Measurements from ENCODE around the gene CNTRL. TPM values are rescaled to one million over a fixed set of nuclear protein-coding genes. Genes with fewer than 3 reads are reported as not detected.

The CNTRL gene
- total and polyA plus RNA-seq, 7 donors: 2.5 to 14.6 (median 11.9) TPM

DNA sequence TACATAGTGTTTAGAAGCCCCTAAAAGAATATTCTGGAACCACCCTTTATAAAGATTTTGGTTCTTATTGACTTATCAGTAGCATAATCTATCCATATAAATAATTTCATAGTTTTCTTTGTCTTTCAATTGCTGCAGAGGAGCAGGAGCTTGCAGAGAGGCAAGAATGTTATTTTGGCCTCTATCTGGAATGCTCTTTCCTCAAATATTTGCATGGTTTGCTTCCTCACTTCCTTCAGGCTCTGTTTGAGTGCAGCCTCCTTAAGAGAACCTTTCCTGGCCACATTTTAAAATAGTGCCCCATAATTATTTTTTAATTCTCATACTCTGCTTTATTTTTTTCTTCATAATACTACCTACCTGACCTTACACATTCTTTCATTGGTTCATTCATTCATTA is 26.1 kb upstream of the CNTRL start:
- H3K4me3 ChIP-seq: no peak overlapping the region
- intact Hi-C loops (cut with DNase I): no loop called here
- DNase-seq: no peak

DNA sequence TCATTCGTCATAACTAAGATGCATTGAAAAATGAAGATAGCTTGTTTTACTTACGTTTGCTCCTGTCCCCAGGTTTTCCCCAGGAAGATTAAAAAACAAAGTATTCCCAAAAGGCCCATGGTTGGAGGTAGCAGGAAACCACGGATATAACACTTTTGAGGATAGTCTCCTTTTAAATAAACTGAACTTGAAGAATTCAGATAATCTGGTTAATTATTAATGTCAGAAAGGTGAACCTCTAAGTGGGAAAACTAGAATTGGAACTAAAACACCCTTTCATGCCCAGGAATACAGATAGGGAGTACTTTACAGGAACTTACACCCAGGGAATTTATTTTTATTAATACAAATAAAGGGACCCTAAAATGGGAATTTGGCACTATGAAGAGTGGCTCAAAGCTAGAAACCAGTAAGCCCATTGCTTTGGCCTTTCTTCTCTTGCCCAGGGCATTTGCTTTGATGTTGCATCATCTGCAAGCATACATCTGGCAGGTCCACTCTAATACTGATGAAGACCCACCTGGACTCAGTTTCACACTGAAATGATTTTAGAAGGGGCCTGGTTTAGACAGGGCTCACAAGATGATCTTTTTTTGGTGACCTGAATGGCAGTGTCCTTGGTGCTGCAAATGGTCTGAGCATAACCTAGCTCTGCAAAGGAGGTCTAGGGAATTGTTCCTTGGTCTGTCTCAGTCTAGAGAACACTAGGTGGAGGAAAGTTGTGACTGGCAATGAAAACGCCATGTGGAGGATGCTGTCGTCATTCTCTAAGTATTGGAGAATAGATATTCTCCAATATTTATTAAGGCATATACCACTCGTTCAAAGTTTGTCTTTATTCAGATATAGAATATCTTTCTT is 24.4 kb upstream of the CNTRL start, which contains the start of gene C5:
TSS of gene C5 (minus strand) at position 148 of the 861 bp plus-strand sequence. CDS start at position 119, 29 bp downstream.
- no peaks in the 10 kb centered on the region for H3K4me1 ChIP-seq
- whole genome bisulfite sequencing, 2 donors: 64 to 81% methylated on average over 6 of the region's 6 CpGs
- H3K27me3 ChIP-seq: no peaks in the 10 kb centered on the region
- intact Hi-C loops (cut with DNase I): no loop called here
- H3K9me3 ChIP-seq: no peaks in the 10 kb centered on the region
- TF ChIP-seq POLR2AphosphoS5 (IDR thresholded peaks at IDR 0.05) (no peak), CTCF (IDR thresholded peaks at IDR 0.05) (no peak), POLR2A (IDR thresholded peaks at IDR 0.05) (no peak), EP300 (IDR thresholded peaks at IDR 0.05) (no peak)
- H3K4me3 ChIP-seq: no peak within 1 kb of the TSS
- H3K27ac ChIP-seq: no peak within 1 kb of the TSS
- no peak for DNase-seq
- H3K36me3 ChIP-seq: no peaks in the 10 kb centered on the region

More for the DNA sequence above, 26.1 kb upstream of the CNTRL start:
- H3K36me3 ChIP-seq: no peaks in the 10 kb centered on the region
- H3K9me3 ChIP-seq: no peaks in the 10 kb centered on the region
- no peak overlapping the region for H3K27ac ChIP-seq
- TF ChIP-seq CTCF (IDR thresholded peaks at IDR 0.05): no peak
- TF ChIP-seq POLR2AphosphoS5 (IDR thresholded peaks at IDR 0.05): no peak
- no peak for TF ChIP-seq EP300 (IDR thresholded peaks at IDR 0.05)
- no peak for TF ChIP-seq POLR2A (IDR thresholded peaks at IDR 0.05)
- H3K4me1 ChIP-seq: no peaks in the 10 kb centered on the region
- no peaks in the 10 kb centered on the region for H3K27me3 ChIP-seq

DNA sequence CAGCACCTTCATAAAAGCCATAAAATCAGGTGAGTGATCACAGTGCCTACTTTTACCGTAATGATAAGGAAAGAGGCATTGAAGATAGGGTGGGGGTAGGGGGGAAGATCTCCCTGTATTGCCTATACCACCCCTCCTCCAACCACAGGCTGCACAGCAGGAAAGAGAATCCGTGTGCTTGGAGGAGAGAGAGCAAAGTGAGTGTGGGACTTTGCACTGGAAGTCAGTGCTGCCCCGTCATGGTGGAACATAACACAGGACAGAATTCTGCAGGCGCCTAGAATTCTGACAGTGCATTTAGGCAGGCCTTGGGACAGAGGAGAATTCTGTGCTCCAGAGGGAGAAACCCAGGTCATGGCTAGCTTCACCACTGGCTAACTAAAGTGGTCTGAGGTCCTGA is 21.2 kb upstream of the CNTRL start:
- TF ChIP-seq EP300 (IDR thresholded peaks at IDR 0.05): no peak
- no peak for TF ChIP-seq POLR2A (IDR thresholded peaks at IDR 0.05)
- TF ChIP-seq CTCF (IDR thresholded peaks at IDR 0.05): no peak
- no peak for TF ChIP-seq POLR2AphosphoS5 (IDR thresholded peaks at IDR 0.05)
- intact Hi-C loops (cut with DNase I): no loop called here
- no peaks in the 10 kb centered on the region for H3K36me3 ChIP-seq
- no peaks in the 10 kb centered on the region for H3K4me1 ChIP-seq
- H3K27me3 ChIP-seq: no peaks in the 10 kb centered on the region
- no peaks in the 10 kb centered on the region for H3K9me3 ChIP-seq
- WGBS, 2 donors: 43 to 66% methylated on average over 4 of the region's 4 CpGs
- DNase-seq: no peak
- no peak overlapping the region for H3K27ac ChIP-seq
- H3K4me3 ChIP-seq: no peak overlapping the region

DNA sequence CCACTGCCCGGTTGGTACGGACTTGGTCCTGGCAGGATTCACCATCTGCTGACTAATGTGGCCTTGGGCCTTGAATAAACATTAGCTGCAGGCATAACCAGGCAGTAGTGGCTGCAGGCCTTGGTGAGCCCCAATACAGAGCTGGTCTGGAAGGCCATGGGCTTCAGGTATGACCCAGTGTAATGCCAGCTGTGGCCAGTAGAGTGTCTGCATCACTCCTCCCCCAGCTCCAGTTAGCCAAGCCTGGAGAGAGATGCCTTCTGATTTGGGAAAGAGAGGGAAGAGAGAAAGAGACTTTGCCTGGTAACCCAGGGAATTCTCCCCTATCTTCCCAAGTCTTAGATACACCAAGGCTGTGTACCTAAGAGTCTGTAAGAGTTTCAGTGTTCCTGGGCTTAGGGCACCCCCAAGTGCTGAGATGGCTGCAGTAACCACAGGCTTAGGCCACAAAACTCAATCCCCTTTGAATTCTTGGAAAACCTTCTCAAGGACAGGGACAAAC is 19.1 kb upstream of the CNTRL start:
- 94 to 95% methylated on average over 2 of the region's 2 CpGs for WGBS, 2 donors
- no peak for DNase-seq
- H3K4me3 ChIP-seq: no peak overlapping the region
- H3K27ac ChIP-seq: no peak overlapping the region
- no peaks in the 10 kb centered on the region for H3K27me3 ChIP-seq
- H3K9me3 ChIP-seq: no peaks in the 10 kb centered on the region
- TF ChIP-seq EP300 (IDR thresholded peaks at IDR 0.05): no peak
- TF ChIP-seq CTCF (IDR thresholded peaks at IDR 0.05): no peak
- no peak for TF ChIP-seq POLR2AphosphoS5 (IDR thresholded peaks at IDR 0.05)
- TF ChIP-seq POLR2A (IDR thresholded peaks at IDR 0.05): no peak
- no peaks in the 10 kb centered on the region for H3K4me1 ChIP-seq
- intact Hi-C loops (cut with DNase I): no loop called here
- H3K36me3 ChIP-seq: no peaks in the 10 kb centered on the region
